Measurements from ENCODE around the gene SCO2.

The SCO2 gene

DNA sequence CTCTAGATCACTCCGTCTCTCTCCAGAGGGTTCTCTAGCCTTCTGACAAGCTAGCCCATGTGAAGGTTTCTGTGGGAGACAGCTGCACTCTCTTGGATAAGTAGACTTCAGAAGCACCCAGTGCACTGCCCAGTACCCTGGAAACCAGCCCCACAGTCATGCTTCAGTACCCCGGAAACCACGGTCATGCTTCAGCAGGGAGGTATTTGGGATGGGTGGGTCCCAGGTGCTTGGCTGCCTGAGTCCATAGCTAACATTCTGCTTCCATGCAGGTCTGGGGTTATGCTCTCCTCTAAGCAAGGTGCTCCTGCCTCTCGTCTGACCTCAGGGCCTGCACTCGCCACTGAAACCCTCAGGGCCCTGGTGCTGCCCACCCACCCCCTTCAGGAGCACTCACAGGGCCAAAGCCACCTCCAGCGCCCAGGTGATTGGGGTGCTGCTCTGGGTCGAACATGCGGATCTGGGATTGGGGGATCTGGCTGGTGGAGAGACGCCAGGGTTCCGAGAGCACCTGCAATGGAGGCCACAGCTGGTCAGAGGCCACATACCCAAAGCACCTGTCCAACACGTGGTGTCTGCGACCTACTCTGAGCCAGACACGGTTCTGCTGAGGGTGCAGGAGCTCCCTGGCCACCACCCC lies 44.6 kb upstream of the SCO2 start:
- no peak overlapping the region for H3K4me3 ChIP-seq (ENCODE audit: low read length)
- no peak for DNase-seq (ENCODE audit: low read depth)
- TF ChIP-seq, protein P1, sequence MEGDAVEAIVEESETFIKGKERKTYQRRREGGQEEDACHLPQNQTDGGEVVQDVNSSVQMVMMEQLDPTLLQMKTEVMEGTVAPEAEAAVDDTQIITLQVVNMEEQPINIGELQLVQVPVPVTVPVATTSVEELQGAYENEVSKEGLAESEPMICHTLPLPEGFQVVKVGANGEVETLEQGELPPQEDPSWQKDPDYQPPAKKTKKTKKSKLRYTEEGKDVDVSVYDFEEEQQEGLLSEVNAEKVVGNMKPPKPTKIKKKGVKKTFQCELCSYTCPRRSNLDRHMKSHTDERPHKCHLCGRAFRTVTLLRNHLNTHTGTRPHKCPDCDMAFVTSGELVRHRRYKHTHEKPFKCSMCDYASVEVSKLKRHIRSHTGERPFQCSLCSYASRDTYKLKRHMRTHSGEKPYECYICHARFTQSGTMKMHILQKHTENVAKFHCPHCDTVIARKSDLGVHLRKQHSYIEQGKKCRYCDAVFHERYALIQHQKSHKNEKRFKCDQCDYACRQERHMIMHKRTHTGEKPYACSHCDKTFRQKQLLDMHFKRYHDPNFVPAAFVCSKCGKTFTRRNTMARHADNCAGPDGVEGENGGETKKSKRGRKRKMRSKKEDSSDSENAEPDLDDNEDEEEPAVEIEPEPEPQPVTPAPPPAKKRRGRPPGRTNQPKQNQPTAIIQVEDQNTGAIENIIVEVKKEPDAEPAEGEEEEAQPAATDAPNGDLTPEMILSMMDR (conservative IDR thresholded peaks at IDR 0.05; ENCODE audit: low read depth, low read length) = no peak

DNA sequence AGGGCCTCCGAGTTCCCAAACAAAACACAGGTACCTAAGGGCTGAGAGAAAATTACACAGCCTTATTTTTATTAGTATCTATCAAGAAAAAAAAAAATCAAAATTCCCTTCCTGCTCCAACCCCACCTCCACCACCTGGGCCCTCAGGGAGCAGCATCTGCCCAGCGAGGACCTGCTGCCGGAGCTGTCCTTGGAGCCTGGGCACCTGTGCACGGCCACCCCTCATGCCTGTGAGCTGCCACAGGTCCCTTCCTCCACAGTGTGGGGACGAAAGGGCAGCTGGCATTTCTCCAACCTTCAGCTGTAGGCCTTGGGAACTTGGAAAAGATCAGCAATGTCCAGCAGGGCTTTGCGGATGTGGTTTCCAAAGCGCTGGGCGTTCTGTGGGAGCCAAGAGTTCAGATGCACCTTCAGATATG lies 43.7 kb upstream of the SCO2 start:
- TF ChIP-seq, protein P1 (conservative IDR thresholded peaks at IDR 0.05; ENCODE audit: low read depth, low read length) = no peak
- no peak for DNase-seq (ENCODE audit: low read depth)
- no peak overlapping the region for H3K4me3 ChIP-seq (ENCODE audit: low read length)

DNA sequence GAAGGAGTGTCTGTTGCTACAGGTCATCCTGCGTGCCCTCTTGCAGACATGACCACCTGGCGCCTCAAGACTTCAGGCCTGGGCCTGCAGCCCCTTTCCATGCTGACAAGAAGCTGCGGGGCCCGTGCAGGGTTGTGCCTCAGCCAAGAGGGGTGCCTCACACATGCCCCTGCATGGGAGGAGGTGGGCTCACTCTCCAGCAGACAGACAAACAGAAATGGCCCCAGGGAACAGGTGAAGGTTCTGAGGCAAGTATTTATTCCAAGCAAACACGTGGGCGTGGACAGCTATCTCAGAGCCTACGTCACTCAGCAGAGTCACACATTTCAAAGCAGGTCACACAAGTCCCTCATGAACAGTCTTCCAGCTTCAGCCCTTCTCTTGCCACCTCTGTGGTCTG lies 43.2 kb upstream of the SCO2 start:
- no peak for DNase-seq (ENCODE audit: low read depth)
- H3K4me3 ChIP-seq (ENCODE audit: low read length) = no peak overlapping the region
- TF ChIP-seq, protein P1 (conservative IDR thresholded peaks at IDR 0.05; ENCODE audit: low read depth, low read length) = no peak

DNA sequence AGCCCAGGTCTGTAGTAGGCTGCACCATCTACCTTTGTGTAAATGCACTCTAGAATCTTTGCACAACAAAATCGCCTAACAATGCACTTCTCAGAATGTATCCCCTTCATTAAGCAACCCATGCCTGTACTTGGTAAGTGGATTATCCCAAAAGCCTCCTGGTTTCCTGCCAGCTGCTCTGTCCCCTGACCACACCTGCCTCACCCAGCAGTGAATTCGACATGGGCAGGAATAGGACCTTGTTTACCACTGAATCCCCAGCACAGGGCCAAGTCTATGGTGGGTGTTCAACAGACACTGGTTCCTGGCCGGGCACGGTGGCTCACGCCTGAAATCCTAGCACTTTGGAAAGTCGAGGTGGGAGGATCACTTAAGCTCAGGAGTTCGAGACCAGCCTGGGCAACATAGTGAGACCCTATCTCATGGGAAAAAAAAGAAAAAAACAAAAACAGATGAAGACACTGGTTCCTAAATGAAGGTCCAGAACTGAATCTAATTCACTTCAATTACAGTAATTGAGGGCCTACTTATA lies 42.4 kb upstream of the SCO2 start:
- no peak for DNase-seq (ENCODE audit: low read depth)
- no peak overlapping the region for H3K4me3 ChIP-seq (ENCODE audit: low read length)
- TF ChIP-seq, protein P1 (conservative IDR thresholded peaks at IDR 0.05; ENCODE audit: low read depth, low read length) = no peak

DNA sequence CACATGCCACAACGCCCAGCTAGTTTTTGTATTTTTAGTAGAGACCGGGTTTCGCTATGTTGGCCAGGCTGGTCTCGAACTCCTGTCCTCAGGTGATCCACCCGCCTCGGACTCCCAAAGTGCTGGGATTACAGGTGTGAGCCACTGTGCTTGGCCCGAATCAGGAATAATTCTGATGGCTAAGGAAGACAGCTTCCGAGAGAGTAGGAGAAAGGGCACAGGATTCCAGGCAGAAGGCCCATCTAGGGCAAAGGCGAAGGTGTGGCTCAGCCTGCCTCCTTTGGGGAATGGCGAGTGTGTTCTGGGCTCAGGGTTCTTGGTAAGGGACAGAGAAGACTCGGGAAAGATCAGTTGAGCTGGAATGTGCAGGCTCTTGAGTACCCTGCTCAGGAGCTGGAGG lies 38.9 kb upstream of the SCO2 start:
- TF ChIP-seq, protein P1 (conservative IDR thresholded peaks at IDR 0.05; ENCODE audit: low read depth, low read length) = no peak
- DNase-seq (ENCODE audit: low read depth) = no peak
- no peak overlapping the region for H3K4me3 ChIP-seq (ENCODE audit: low read length)

DNA sequence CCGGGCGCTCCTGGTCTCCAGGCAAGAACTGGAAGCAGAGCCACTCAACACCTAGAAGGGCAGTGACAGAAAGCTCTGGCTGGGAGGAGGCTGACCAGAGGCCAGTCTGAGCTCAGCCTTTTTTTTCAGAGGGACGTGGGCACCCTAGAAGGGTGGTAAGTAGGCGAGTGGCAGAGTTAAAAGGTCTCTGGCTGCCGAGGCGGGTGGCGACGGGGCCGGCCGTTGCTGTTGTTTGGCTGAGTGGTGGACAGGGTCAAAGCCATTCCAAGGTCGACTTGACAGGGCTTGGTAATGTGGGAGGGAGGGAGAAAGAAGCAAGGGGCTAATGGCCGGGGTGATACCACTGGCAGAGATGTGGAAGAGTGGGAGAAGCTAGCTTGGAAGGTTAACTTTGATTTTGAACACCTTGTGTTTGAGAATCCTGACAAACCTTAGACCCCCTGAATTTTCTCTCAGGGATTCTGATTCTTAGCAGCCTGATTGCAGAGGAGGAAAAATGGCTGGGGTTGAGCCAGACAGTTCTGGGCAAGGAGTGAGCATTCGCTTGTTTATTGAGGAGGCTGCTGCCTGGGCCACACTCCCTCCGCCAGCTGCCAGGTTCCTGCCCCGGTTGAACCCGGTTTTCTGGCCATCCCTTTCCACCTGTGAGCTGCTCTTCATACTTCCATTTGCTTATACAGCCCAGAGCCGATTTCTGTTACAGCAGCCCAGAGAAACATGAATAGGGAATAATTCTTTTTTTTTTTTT lies 38.2 kb upstream of the SCO2 start:
- no peak for DNase-seq (ENCODE audit: low read depth)
- TF ChIP-seq, protein P1 (conservative IDR thresholded peaks at IDR 0.05; ENCODE audit: low read depth, low read length) = no peak
- H3K4me3 ChIP-seq (ENCODE audit: low read length) = peak overlapping the region; percentile 73

Measured in retinal pigment epithelial cell (primary cell).